K562 (cell line): ENCODE results near the gene KANK2. TPM values are rescaled to one million over a fixed set of nuclear protein-coding genes. Genes with fewer than 3 reads are reported as not detected.

ENCODE experiments used
- ASH1L ChIP-seq: fragments of 450-650 bp; IDR thresholded peaks from 2 replicates; pipeline ENCODE4 v1.6.1; 2018; ENCODE audit warnings: borderline replicate concordance, mild to moderate bottlenecking, low read depth; ENCODE audit not compliant: partially characterized antibody
- CHCHD3 ChIP-seq: fragments of 250-450 bp; sonication (Bioruptor Pico); IDR thresholded peaks from 2 replicates; pipeline ENCODE4 v2.1.2; 2022; ENCODE audit warnings: mild to moderate bottlenecking
- ESRRA ChIP-seq: fragments of 450-650 bp; IDR thresholded peaks from 2 replicates; pipeline ENCODE4 v1.6.1; 2014; ENCODE audit warnings: low read depth, mild to moderate bottlenecking, moderate library complexity, borderline replicate concordance
- NONO ChIP-seq, 2 experiments: fragments of 200-400 bp in 1 of 2; fragments of 450-650 bp in 1 of 2; formaldehyde crosslinking in 1 of 2; IDR thresholded peaks; 2 replicates each; pipeline ENCODE4 v1.6.1; 2017; ENCODE audit warnings: low read depth in 2 of 2, mild to moderate bottlenecking in 2 of 2, moderate library complexity in 2 of 2, low read length in 1 of 2
- POLR2AphosphoS5 ChIP-seq: IDR thresholded peaks from 2 replicates; pipeline ENCODE4 v1.6.1; 2011; ENCODE audit warnings: mild to moderate bottlenecking, low read depth, low read length, moderate library complexity; ENCODE audit not compliant: control insufficient read depth, insufficient read depth
- ZBTB1 ChIP-seq: sonication (generic); formaldehyde crosslinking; IDR thresholded peaks from 2 replicates; pipeline ENCODE4 v1.8.1; 2023; ENCODE audit warnings: missing genetic modification reagents, low read depth, mild to moderate bottlenecking, borderline replicate concordance
- polyA plus RNA-seq, 8 experiments: library from polyadenylated mRNA; depleted of rRNA in 4 of 8; stranded (reverse) in 5 of 8; unstranded in 3 of 8; fragments of >200 nt; fragmentation: Nextera tagmentation in 2 of 8; fragmentation: Illumina TruSeq in 1 of 8; extraction: Ambion mirVana in 2 of 8; extraction: Trizol in 1 of 8; gene quantifications; 2 replicates each; pipeline versions ENCODE4 v1.2.1 to v1.2.3, GENCODE V29; 2011 to 2014; ENCODE audit warnings: inconsistent platforms in 1 of 8, missing spikeins in 1 of 8
- total RNA-seq, 7 experiments: library from RNA; depleted of rRNA in 6 of 7; stranded (reverse); fragments of >200 nt in 6 of 7; fragmentation: Illumina TruSeq in 2 of 7; extraction: Trizol in 2 of 7; gene quantifications; 2 replicates each; pipeline versions ENCODE4 v1.2.1 to v1.2.3, GENCODE V29; 2011 to 2021; ENCODE audit warnings: low replicate concordance in 1 of 7
- TF ChIP-seq, protein P1 (sequence below): fragments of 200-800 bp; sonication (Bioruptor generic); IDR thresholded peaks from 2 replicates; pipeline ENCODE4 v1.6.1; 2016; ENCODE audit warnings: missing genetic modification characterization, missing compliant biosample characterization

The KANK2 gene
- total and polyA plus RNA-seq, 9 of the 15 experiments (the other 6 are each of a cell fraction or from before 2014, with no cell fraction given): 4.4 to 47.8 (median 21.3) TPM

DNA sequence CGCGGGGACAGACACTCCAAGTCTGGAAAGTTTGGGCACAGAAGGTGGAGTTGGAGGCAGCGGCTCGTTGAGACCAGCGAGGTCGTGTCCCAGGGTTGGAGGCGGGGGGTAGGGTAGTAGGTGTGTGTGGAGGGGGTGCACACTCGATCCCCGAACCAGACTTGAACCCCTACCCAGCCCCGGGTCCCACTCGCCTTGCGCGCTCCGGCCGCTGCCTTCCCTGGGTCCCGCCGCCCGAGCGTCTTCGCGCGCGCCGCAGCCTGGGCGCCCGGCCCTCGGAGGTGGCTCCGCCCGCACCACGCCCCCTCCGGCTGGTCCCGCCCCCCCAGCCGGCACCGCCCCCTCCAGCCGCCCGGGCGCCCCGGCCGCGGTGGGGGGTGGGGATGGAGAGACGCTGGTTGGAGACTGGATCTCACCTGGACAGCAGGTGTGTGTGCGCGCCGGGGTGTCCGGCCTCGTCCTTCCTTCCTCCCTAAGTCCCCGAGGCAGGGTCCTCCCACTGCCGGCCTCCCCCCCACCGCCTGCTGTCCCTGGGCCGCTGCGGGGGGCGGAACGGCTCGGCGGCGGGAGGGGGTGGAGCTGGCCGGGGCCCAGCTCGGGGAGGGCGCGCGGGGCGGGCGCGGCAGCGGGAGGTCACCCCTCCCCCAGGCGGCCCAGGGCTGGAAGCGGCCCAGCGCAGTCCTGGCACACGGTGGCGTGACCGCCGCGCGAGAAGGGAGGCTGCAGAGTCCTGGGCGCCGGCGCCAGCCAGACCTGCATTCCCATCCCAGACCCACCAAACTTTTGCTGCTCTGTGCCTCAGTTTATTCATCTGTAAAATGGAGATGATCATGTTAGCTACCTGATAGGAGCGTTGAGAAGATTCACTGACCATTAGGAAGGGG lies at the start of gene KANK2 (continued):
- TF ChIP-seq, protein P1, sequence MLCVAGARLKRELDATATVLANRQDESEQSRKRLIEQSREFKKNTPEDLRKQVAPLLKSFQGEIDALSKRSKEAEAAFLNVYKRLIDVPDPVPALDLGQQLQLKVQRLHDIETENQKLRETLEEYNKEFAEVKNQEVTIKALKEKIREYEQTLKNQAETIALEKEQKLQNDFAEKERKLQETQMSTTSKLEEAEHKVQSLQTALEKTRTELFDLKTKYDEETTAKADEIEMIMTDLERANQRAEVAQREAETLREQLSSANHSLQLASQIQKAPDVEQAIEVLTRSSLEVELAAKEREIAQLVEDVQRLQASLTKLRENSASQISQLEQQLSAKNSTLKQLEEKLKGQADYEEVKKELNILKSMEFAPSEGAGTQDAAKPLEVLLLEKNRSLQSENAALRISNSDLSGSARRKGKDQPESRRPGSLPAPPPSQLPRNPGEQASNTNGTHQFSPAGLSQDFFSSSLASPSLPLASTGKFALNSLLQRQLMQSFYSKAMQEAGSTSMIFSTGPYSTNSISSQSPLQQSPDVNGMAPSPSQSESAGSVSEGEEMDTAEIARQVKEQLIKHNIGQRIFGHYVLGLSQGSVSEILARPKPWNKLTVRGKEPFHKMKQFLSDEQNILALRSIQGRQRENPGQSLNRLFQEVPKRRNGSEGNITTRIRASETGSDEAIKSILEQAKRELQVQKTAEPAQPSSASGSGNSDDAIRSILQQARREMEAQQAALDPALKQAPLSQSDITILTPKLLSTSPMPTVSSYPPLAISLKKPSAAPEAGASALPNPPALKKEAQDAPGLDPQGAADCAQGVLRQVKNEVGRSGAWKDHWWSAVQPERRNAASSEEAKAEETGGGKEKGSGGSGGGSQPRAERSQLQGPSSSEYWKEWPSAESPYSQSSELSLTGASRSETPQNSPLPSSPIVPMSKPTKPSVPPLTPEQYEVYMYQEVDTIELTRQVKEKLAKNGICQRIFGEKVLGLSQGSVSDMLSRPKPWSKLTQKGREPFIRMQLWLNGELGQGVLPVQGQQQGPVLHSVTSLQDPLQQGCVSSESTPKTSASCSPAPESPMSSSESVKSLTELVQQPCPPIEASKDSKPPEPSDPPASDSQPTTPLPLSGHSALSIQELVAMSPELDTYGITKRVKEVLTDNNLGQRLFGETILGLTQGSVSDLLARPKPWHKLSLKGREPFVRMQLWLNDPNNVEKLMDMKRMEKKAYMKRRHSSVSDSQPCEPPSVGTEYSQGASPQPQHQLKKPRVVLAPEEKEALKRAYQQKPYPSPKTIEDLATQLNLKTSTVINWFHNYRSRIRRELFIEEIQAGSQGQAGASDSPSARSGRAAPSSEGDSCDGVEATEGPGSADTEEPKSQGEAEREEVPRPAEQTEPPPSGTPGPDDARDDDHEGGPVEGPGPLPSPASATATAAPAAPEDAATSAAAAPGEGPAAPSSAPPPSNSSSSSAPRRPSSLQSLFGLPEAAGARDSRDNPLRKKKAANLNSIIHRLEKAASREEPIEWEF (CRISPR knock-in tag): no peak
- no peak for TF ChIP-seq ASH1L
- TF ChIP-seq ZBTB1: no peak
- peak; percentile 57 for TF ChIP-seq ESRRA
- peak in 1 of 2 experiments; percentile 33; a peak in 1 of 4 replicates for TF ChIP-seq NONO (IDR thresholded peaks at IDR 0.05; ENCODE audit: low read depth in 2 of 2, low read length in 1 of 2)
- no peak for TF ChIP-seq CHCHD3
- TF ChIP-seq POLR2AphosphoS5: 0 out of 2 replicates have a peak, but pooled peaks have one; percentile 25
- TF ChIP-seq, all 486 proteins: peak for 81
